Trophoblast cell (in vitro differentiated cells and primary cell): ENCODE measurements around the gene HLCS.

Experiments
- DNase-seq, 2 donors: peaks; one replicate each; pipeline ENCODE4 v3.0.0-alpha.2; 2016
- H2AFZ ChIP-seq: 2 replicates; pipeline ENCODE4 v1.6.1; 2013; ENCODE audit warnings: low read length, moderate library complexity, mild to moderate bottlenecking; ENCODE audit not compliant: insufficient read depth, poor library complexity
- H2AK5ac ChIP-seq: 2 replicates; pipeline ENCODE4 v1.6.1; 2013; ENCODE audit warnings: mild to moderate bottlenecking, low read length
- H2BK120ac ChIP-seq: 2 replicates; pipeline ENCODE4 v1.6.1; 2013; ENCODE audit warnings: low read length, mild to moderate bottlenecking, moderate library complexity; ENCODE audit not compliant: insufficient read depth, poor library complexity
- H2BK12ac ChIP-seq: 2 replicates; pipeline ENCODE4 v1.6.1; 2013; ENCODE audit warnings: mild to moderate bottlenecking, low read length, moderate library complexity
- H2BK5ac ChIP-seq: 2 replicates; pipeline ENCODE4 v1.6.1; 2013; ENCODE audit warnings: low read length, low read depth, moderate library complexity, mild to moderate bottlenecking; ENCODE audit not compliant: poor library complexity
- H3K14ac ChIP-seq: 2 replicates; pipeline ENCODE4 v1.6.1; 2013; ENCODE audit warnings: mild to moderate bottlenecking, low read length
- H3K18ac ChIP-seq: 2 replicates; pipeline ENCODE4 v1.6.1; 2013; ENCODE audit warnings: mild to moderate bottlenecking, low read length
- H3K23ac ChIP-seq: 2 replicates; pipeline ENCODE4 v1.6.1; 2013; ENCODE audit warnings: low read length
- H3K27ac ChIP-seq: 2 replicates; pipeline ENCODE4 v1.5.1; 2013; ENCODE audit warnings: low read depth, mild to moderate bottlenecking, inconsistent platforms, low read length, moderate library complexity
- H3K27me3 ChIP-seq: 2 replicates; pipeline ENCODE4 v1.6.1; 2013; ENCODE audit warnings: inconsistent platforms, mild to moderate bottlenecking, low read length, moderate library complexity; ENCODE audit not compliant: insufficient read depth
- H3K36me3 ChIP-seq, 2 experiments: 1 replicate in 1 of 2; 2 replicates in 1 of 2; pipeline ENCODE4 v1.6.1; 2013; ENCODE audit warnings: low read length in 2 of 2, mild to moderate bottlenecking in 2 of 2, moderate library complexity in 1 of 2; ENCODE audit not compliant: insufficient read depth in 2 of 2, control insufficient read depth in 1 of 2
- H3K4ac ChIP-seq: 2 replicates; pipeline ENCODE4 v1.6.1; 2013; ENCODE audit warnings: low read depth, mild to moderate bottlenecking, low read length, moderate library complexity
- H3K4me1 ChIP-seq, 2 experiments: 1 replicate in 1 of 2; 2 replicates in 1 of 2; pipeline ENCODE4 v1.6.1; 2013; ENCODE audit warnings: low read length in 2 of 2, mild to moderate bottlenecking in 2 of 2, moderate library complexity in 1 of 2; ENCODE audit not compliant: insufficient read depth in 2 of 2, control insufficient read depth in 1 of 2
- H3K4me2 ChIP-seq: 2 replicates; pipeline ENCODE4 v1.6.1; 2013; ENCODE audit warnings: inconsistent platforms, mild to moderate bottlenecking, low read length, moderate library complexity
- H3K4me3 ChIP-seq: 2 replicates; pipeline ENCODE4 v1.5.1; 2013; ENCODE audit warnings: mild to moderate bottlenecking, low read depth, low read length, inconsistent platforms
- H3K79me1 ChIP-seq: one replicate; pipeline ENCODE4 v1.6.1; 2013; ENCODE audit warnings: low read length
- H3K79me2 ChIP-seq: 2 replicates; pipeline ENCODE4 v1.6.1; 2013; ENCODE audit warnings: low read length, mild to moderate bottlenecking; ENCODE audit not compliant: control insufficient read depth, insufficient read depth, poor library complexity
- H3K9ac ChIP-seq: 2 replicates; pipeline ENCODE4 v1.6.1; 2013; ENCODE audit warnings: mild to moderate bottlenecking, low read length
- H3K9me3 ChIP-seq: 2 replicates; pipeline ENCODE4 v1.6.1; 2013; ENCODE audit warnings: low read depth, mild to moderate bottlenecking, control low read depth, inconsistent platforms, low read length; ENCODE audit not compliant: insufficient read depth
- H4K12ac ChIP-seq: 2 replicates; pipeline ENCODE4 v1.6.1; 2013; ENCODE audit warnings: low read depth, mild to moderate bottlenecking, low read length, moderate library complexity
- H4K8ac ChIP-seq: 2 replicates; pipeline ENCODE4 v1.6.1; 2013; ENCODE audit warnings: low read depth, mild to moderate bottlenecking, low read length, moderate library complexity
- H4K91ac ChIP-seq: one replicate; pipeline ENCODE4 v1.6.1; 2013; ENCODE audit warnings: low read depth, mild to moderate bottlenecking, low read length, moderate library complexity
- WGBS: extraction: QIAGEN DNeasy Blood & Tissue Kit; methylation state at CpG from one replicate; pipeline ENCODE4 v1.1.7; 2013; ENCODE audit warnings: missing lambda C conversion rate; ENCODE audit not compliant: insufficient read length, insufficient coverage; ENCODE audit errors: extremely low coverage; 5-methylcytosine and 5-hydroxymethylcytosine counted together

Gene HLCS

GRCh38 chr21:36733857-36734256 is 232.6 kb downstream of the HLCS start:
- Histone ChIP-seq H3K27ac (no peak overlapping the region), H2AK5ac (no peak overlapping the region), H3K4me2 (no peak overlapping the region), H2BK120ac (no peak overlapping the region), H3K4ac (no peak overlapping the region), H2AFZ (no peak overlapping the region), H3K23ac (no peak overlapping the region), H3K9me3 (peaks cover 3% of the 10 kb centered on the region), H4K8ac (no peak overlapping the region), H3K27me3 (no peaks in the 10 kb centered on the region), H3K36me3 (no peaks in the 10 kb centered on the region), H3K4me3 (no peak overlapping the region), H2BK12ac (no peak overlapping the region), H4K12ac (no peak overlapping the region), H2BK5ac (no peak overlapping the region), H3K79me1 (no peaks in the 10 kb centered on the region), H3K9ac (no peak overlapping the region), H3K14ac (no peak overlapping the region), H4K91ac (no peak overlapping the region), H3K79me2 (no peaks in the 10 kb centered on the region), H3K4me1 (no peaks in the 10 kb centered on the region), H3K18ac (no peak overlapping the region)
- DNase-seq = no peak
- WGBS = no CpG with 5 or more reads among the region's 6 CpGs

GRCh38 chr21:36732761-36733160 is 233.7 kb downstream of the HLCS start:
- no peak overlapping the region for H4K8ac ChIP-seq
- no CpG with 5 or more reads among the region's 7 CpGs for whole genome bisulfite sequencing
- no peak overlapping the region for H2BK5ac ChIP-seq
- H3K9ac ChIP-seq = no peak overlapping the region
- H2BK12ac ChIP-seq = no peak overlapping the region
- H2BK120ac ChIP-seq = no peak overlapping the region
- H4K91ac ChIP-seq = no peak overlapping the region
- H2AFZ ChIP-seq = no peak overlapping the region
- H3K4me1 ChIP-seq = no peaks in the 10 kb centered on the region
- DNase-seq = no peak
- H3K79me2 ChIP-seq = no peaks in the 10 kb centered on the region
- H3K79me1 ChIP-seq = no peaks in the 10 kb centered on the region
- H3K23ac ChIP-seq = no peak overlapping the region
- H3K4ac ChIP-seq = no peak overlapping the region
- no peak overlapping the region for H3K27ac ChIP-seq
- no peak overlapping the region for H3K18ac ChIP-seq
- H3K36me3 ChIP-seq = no peaks in the 10 kb centered on the region
- H3K9me3 ChIP-seq = peaks cover 3% of the 10 kb centered on the region
- no peak overlapping the region for H3K14ac ChIP-seq
- no peak overlapping the region for H4K12ac ChIP-seq
- no peak overlapping the region for H3K4me3 ChIP-seq
- H3K27me3 ChIP-seq = no peaks in the 10 kb centered on the region
- no peak overlapping the region for H3K4me2 ChIP-seq
- no peak overlapping the region for H2AK5ac ChIP-seq

- H3K4me1 ChIP-seq = no peaks in the 10 kb centered on the region
- H3K9me3 ChIP-seq = peaks cover 3% of the 10 kb centered on the region
- no peak overlapping the region for H4K91ac ChIP-seq
- no CpG with 5 or more reads among the region's 14 CpGs for WGBS
- no peaks in the 10 kb centered on the region for H3K36me3 ChIP-seq
- no peak overlapping the region for H3K4me3 ChIP-seq
- H3K18ac ChIP-seq = no peak overlapping the region
- H3K23ac ChIP-seq = no peak overlapping the region
- H2BK5ac ChIP-seq = no peak overlapping the region
- no peak overlapping the region for H2AFZ ChIP-seq
- no peak overlapping the region for H2AK5ac ChIP-seq
- H3K4ac ChIP-seq = no peak overlapping the region
- no peak overlapping the region for H3K27ac ChIP-seq
- H3K4me2 ChIP-seq = no peak overlapping the region
- H4K12ac ChIP-seq = no peak overlapping the region
- H3K27me3 ChIP-seq = no peaks in the 10 kb centered on the region
- H2BK12ac ChIP-seq = no peak overlapping the region
- H3K79me2 ChIP-seq = no peaks in the 10 kb centered on the region
- H3K79me1 ChIP-seq = no peaks in the 10 kb centered on the region
- no peak overlapping the region for H3K9ac ChIP-seq
- H4K8ac ChIP-seq = no peak overlapping the region
- H3K14ac ChIP-seq = no peak overlapping the region
- no peak for DNase-seq
- H2BK120ac ChIP-seq = no peak overlapping the region
Observed at GRCh38 chr21:36732217-36732616, 234.3 kb downstream of the HLCS start.

GRCh38 chr21:36730291-36731281 is 235.9 kb downstream of the HLCS start:
- Histone ChIP-seq H4K91ac (no peak overlapping the region), H3K36me3 (no peaks in the 10 kb centered on the region), H3K4me2 (no peak overlapping the region), H3K18ac (no peak overlapping the region), H3K23ac (no peak overlapping the region), H3K4me3 (no peak overlapping the region), H2BK5ac (no peak overlapping the region), H3K27me3 (no peaks in the 10 kb centered on the region), H3K4me1 (no peaks in the 10 kb centered on the region), H2AK5ac (no peak overlapping the region), H4K8ac (no peak overlapping the region), H3K79me2 (no peaks in the 10 kb centered on the region), H2BK120ac (no peak overlapping the region), H2BK12ac (no peak overlapping the region), H3K4ac (no peak overlapping the region), H2AFZ (no peak overlapping the region), H3K27ac (no peak overlapping the region), H3K9me3 (peaks cover 3% of the 10 kb centered on the region), H3K79me1 (no peaks in the 10 kb centered on the region), H4K12ac (no peak overlapping the region), H3K14ac (no peak overlapping the region), H3K9ac (no peak overlapping the region)
- peak in 1 of 2 donors; percentile 50 for DNase-seq
- WGBS = no CpG with 5 or more reads among the region's 30 CpGs
